ENCODE data around the gene CACTIN. TPM values are rescaled to one million over a fixed set of nuclear protein-coding genes. Genes with fewer than 3 reads are reported as not detected.

CACTIN gene
- total and polyA plus RNA-seq, 2 of the 8 experiments (the other 6 are each of a cell fraction or from before 2014, with no cell fraction given): 25.8 to 29.9 TPM

DNA sequence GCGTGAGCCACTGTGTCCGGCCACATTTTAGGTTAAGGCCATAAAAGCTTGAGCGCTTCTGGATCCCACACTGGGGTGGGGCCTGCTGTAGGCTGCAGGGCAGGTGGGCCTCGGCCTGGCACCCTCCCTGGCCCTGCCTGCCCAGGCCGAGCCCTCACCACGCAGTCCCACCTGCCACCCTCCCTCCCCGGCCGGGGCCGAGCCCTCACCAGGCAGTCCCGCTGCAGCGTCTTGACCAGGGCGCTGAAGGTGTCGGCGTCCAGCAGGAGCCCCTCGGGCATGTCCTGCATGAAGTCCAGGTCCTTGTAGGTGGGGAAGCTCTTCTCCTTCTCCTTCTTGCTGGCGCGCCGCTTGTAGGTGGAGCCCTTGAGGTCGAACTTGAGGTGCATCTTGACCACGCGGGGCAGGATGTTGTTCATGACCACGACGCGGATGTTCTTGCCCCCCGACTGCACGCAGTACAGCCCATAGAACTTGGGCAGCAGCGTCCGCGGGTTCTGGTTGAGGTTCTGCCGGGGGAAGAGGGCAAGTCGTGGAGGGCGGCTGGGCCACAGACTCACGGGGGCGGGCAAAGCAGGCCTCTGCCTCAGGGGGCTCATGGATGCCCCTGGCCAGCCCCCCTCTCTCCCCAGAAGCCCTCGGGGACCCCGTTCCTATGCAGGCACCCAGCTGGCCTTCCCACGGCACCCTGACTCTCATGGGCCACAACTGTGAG is 26.6 kb upstream of the CACTIN start:
- CTCF ChIA-PET (ENCODE audit: partially characterized antibody): interaction anchor here (0.6 to 3.9 kb wide), 12 partner anchors 7 to 96 kb away, joined by 3 to 25 read pairs (median 4); partner anchors contain the start of gene MFSD12
- TF ChIP-seq, protein P1, sequence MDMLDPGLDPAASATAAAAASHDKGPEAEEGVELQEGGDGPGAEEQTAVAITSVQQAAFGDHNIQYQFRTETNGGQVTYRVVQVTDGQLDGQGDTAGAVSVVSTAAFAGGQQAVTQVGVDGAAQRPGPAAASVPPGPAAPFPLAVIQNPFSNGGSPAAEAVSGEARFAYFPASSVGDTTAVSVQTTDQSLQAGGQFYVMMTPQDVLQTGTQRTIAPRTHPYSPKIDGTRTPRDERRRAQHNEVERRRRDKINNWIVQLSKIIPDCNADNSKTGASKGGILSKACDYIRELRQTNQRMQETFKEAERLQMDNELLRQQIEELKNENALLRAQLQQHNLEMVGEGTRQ (IDR thresholded peaks at IDR 0.05; ENCODE audit: low read length): no peak
- TF ChIP-seq KDM5A (IDR thresholded peaks at IDR 0.05; ENCODE audit: low read length) (no peak), GTF2F1 (IDR thresholded peaks at IDR 0.05; ENCODE audit: borderline replicate concordance, low read depth, low read length) (no peak), BCL11A (IDR thresholded peaks at IDR 0.05; ENCODE audit: low read depth in 2 of 2, low read length in 2 of 2) (no peak), RXRA (IDR thresholded peaks at IDR 0.05; ENCODE audit: insufficient read depth, low read depth, low read length) (no peak), HDAC6 (IDR thresholded peaks at IDR 0.05; ENCODE audit: low read depth, low read length) (no peak), EGR1 (IDR thresholded peaks at IDR 0.05; ENCODE audit: borderline replicate concordance, low read depth, low read length) (no peak), SRF (IDR thresholded peaks at IDR 0.05; ENCODE audit: low read depth, low read length) (no peak), CEBPB (IDR thresholded peaks at IDR 0.05; ENCODE audit: low read depth, low read length) (no peak), FOSL1 (IDR thresholded peaks at IDR 0.05; ENCODE audit: insufficient read depth, low read depth, low read length) (no peak), SP4 (IDR thresholded peaks at IDR 0.05; ENCODE audit: low read length) (no peak), SUZ12 (IDR thresholded peaks at IDR 0.05; ENCODE audit: low read length) (no peak)
- no peak for FAIRE-seq

More for the DNA sequence above, 26.6 kb upstream of the CACTIN start:
- Histone ChIP-seq H3K56ac (replicated peaks; ENCODE audit: insufficient read length, low read depth, low read length) (no peak overlapping the region), H2BK120ac (replicated peaks; ENCODE audit: low read depth, low read length) (no peak overlapping the region), H3K14ac (ENCODE audit: insufficient read length) (no peak overlapping the region), H3K4me2 (ENCODE audit: insufficient read depth in 1 of 2, low read depth in 2 of 2, low read length in 2 of 2) (no peak overlapping the region), H4K91ac (replicated peaks; ENCODE audit: insufficient read length, low read length) (no peak overlapping the region), H3K4me1 (replicated peaks in 1 of 4; ENCODE audit: control insufficient read depth in 3 of 4, insufficient read depth in 4 of 4, low read length in 3 of 4) (no peaks in the 10 kb centered on the region), H3K23ac (ENCODE audit: insufficient read length) (no peak overlapping the region), H3K4ac (replicated peaks; ENCODE audit: insufficient read length, low read depth, low read length) (no peak overlapping the region), H3K4me3 (ENCODE audit: extremely low read depth in 1 of 4, insufficient read depth in 2 of 4, low read depth in 3 of 4, low read length in 4 of 4) (no peak overlapping the region), H2BK12ac (ENCODE audit: low read depth, low read length) (no peak overlapping the region), H2BK5ac (ENCODE audit: low read depth, low read length) (no peak overlapping the region), H3K18ac (ENCODE audit: extremely low read depth, low read length) (no peak overlapping the region), H3K9ac (replicated peaks in 1 of 4; ENCODE audit: extremely low read depth in 1 of 4, low read depth in 3 of 4, low read length in 3 of 4) (no peak overlapping the region), H3K79me2 (ENCODE audit: control insufficient read depth in 1 of 2, insufficient read depth in 2 of 2, low read length in 2 of 2) (no peaks in the 10 kb centered on the region), H4K20me1 (replicated peaks in 1 of 2; ENCODE audit: control insufficient read depth in 1 of 2, insufficient read depth in 2 of 2, low read length in 2 of 2) (peaks cover 3 to 14% of the 10 kb centered on the region in 2 experiments), H3K27ac (ENCODE audit: low read depth, low read length) (no peak overlapping the region), H4K8ac (ENCODE audit: extremely low read depth, insufficient read depth, low read length) (no peak overlapping the region), H4K5ac (ENCODE audit: insufficient read length, low read depth, low read length) (no peak overlapping the region), H2AFZ (ENCODE audit: low read length) (no peak overlapping the region), H2BK15ac (ENCODE audit: low read length) (no peak overlapping the region), H3K27me3 (replicated peaks in 1 of 4; ENCODE audit: control insufficient read depth in 3 of 4, extremely low read depth in 1 of 4, insufficient read depth in 3 of 4, low read length in 3 of 4) (no peaks in the 10 kb centered on the region), H3K9me3 (ENCODE audit: insufficient read depth in 2 of 2, low read depth in 1 of 2, low read length in 1 of 2) (no peaks in the 10 kb centered on the region), H3K23me2 (ENCODE audit: low read depth, low read length) (no peaks in the 10 kb centered on the region), H2AK5ac (ENCODE audit: low read depth, low read length) (no peak overlapping the region), H3K36me3 (ENCODE audit: control insufficient read depth in 2 of 4, insufficient read depth in 4 of 4, low read length in 3 of 4) (peaks cover 0 to 25% (median 7%) of the 10 kb centered on the region in 4 experiments; a peak in 5 of 8 replicates), H2BK20ac (ENCODE audit: low read length) (no peak overlapping the region), H3K79me1 (ENCODE audit: low read depth, low read length) (no peaks in the 10 kb centered on the region)
- no peak for DNase-seq (ENCODE audit: low read depth in 1 of 2, low spot score in 2 of 2)
- POLR2A ChIA-PET (ENCODE audit: partially characterized antibody): interaction anchor here (0.6 to 1.6 kb wide), 2 partner anchors 8 to 17 kb away, joined by 3 to 5 read pairs; no protein-coding TSS in a partner anchor
- whole genome bisulfite sequencing, 2 experiments (ENCODE audit: extremely low coverage in 1 of 2, insufficient coverage in 1 of 2, insufficient read length in 1 of 2, insufficient replicate concordance in 2 of 2, low coverage in 1 of 2, low lambda C conversion rate in 2 of 2, missing lambda C conversion rate in 1 of 2): 95% methylated on average over 29 of the region's 37 CpGs; no CpG with 5 or more reads in 1 of the 2 experiments
